Middle frontal gyrus (tissue), 1 donor: ENCODE results near the gene SEMA3E.

ENCODE experiments used
- DNase-seq: peaks from one replicate; pipeline ENCODE4 v3.0.0-alpha.2; 2015; ENCODE audit warnings: low spot score; ENCODE audit errors: extremely low spot score

Gene SEMA3E

GRCh38 chr7:83640731-83641537 is 8.0 kb downstream of the SEMA3E start:
- no peak for DNase-seq

GRCh38 chr7:83640240-83640639 is 8.7 kb downstream of the SEMA3E start:
- no peak for DNase-seq

GRCh38 chr7:83633516-83633915 is 15.4 kb downstream of the SEMA3E start:
- no peak for DNase-seq

- DNase-seq = no peak
Measured at GRCh38 chr7:83629117-83629880, 19.6 kb downstream of the SEMA3E start.

GRCh38 chr7:83617858-83618257 is 31.1 kb downstream of the SEMA3E start:
- no peak for DNase-seq

GRCh38 chr7:83614112-83614511 is 34.8 kb downstream of the SEMA3E start:
- no peak for DNase-seq

GRCh38 chr7:83613232-83613631 is 35.7 kb downstream of the SEMA3E start:
- DNase-seq = no peak

GRCh38 chr7:83611776-83612175 is 37.2 kb downstream of the SEMA3E start:
- no peak for DNase-seq

- DNase-seq = no peak
Measured at GRCh38 chr7:83610649-83611304, 38.2 kb downstream of the SEMA3E start.

GRCh38 chr7:83608716-83609115 is 40.2 kb downstream of the SEMA3E start:
- DNase-seq = no peak

GRCh38 chr7:83603649-83604048 is 45.3 kb downstream of the SEMA3E start:
- DNase-seq = no peak

- DNase-seq = no peak
Measured at GRCh38 chr7:83599131-83599530, 49.8 kb downstream of the SEMA3E start.

GRCh38 chr7:83593921-83594475 is 54.9 kb downstream of the SEMA3E start:
- DNase-seq = no peak

GRCh38 chr7:83588602-83589240 is 60.2 kb downstream of the SEMA3E start:
- DNase-seq = no peak

GRCh38 chr7:83586281-83586680 is 62.7 kb downstream of the SEMA3E start:
- no peak for DNase-seq

- DNase-seq = no peak
Measured at GRCh38 chr7:83581667-83582435, 67.1 kb downstream of the SEMA3E start.

- DNase-seq = no peak
Measured at GRCh38 chr7:83579740-83580139, 69.2 kb downstream of the SEMA3E start.

GRCh38 chr7:83575436-83575835 is 73.5 kb downstream of the SEMA3E start:
- no peak for DNase-seq

- DNase-seq = no peak
Measured at GRCh38 chr7:83574616-83575015, 74.3 kb downstream of the SEMA3E start.

- no peak for DNase-seq
Measured at GRCh38 chr7:83562960-83563359, 86.0 kb downstream of the SEMA3E start.

- no peak for DNase-seq
Measured at GRCh38 chr7:83562289-83562688, 86.7 kb downstream of the SEMA3E start.
